HS-5 (cell line): Measurements from ENCODE around the gene NUBP2.
"Not testable (repeated sequence)": the region's sequence is repeated elsewhere in the genome, so short reads cannot be mapped to it uniquely, and the experiment has no call there.

Experiments used
- DNase-seq: peaks from one replicate; pipeline ENCODE4 v3.0.0-alpha.2; 2012; ENCODE audit warnings: low read depth

The NUBP2 gene

DNA sequence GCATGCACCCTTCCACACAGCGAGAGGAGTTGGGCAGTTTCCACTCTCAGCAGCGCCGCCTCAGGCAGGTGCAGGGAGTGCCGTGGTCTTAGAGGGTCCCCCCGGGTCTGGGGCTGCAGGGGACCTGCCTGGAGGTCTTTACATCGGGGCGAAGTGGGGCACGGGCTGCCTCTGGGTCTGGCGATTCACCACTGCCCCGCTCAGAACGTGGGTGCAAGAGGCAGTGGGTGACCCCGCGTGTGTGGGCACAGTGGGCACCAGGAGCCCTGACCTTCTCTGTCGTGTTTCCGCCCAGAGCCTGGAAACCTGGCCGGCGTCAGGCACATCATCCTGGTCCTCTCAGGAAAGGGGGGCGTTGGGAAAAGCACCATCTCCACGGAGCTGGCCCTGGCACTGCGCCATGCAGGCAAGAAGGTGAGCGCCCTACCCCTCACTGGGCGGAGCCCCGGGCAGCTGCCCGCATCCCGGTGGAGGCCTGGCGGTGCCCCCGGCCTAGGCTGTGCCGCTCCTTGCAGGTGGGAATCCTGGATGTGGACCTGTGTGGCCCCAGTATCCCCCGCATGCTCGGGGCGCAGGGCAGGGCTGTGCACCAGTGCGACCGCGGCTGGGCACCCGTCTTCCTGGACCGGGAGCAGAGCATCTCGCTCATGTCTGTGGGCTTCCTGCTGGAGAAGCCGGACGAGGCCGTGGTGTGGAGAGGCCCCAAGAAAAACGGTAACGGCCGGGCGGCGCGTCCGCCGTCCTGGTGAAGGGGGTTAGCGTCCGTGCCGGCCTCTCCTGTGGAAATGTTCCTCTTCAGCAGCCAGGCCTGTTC, 3.7 kb downstream of the NUBP2 start:
- DNase-seq, result no peak

DNA sequence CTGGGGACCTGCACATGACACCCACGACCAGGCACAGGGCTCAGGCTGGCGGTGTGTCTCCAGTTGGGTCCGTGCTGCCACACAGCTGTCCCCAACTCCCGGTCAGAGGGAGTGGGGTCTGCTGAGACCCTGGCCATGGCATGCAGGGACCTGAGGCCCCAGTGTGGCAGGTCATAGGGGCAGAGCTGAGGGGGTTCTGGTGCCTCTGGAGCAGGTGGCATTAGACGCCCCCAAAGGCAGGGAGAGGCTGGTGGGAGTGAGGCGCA, 4.2 kb downstream of the NUBP2 start:
- DNase-seq, result no peak

DNA sequence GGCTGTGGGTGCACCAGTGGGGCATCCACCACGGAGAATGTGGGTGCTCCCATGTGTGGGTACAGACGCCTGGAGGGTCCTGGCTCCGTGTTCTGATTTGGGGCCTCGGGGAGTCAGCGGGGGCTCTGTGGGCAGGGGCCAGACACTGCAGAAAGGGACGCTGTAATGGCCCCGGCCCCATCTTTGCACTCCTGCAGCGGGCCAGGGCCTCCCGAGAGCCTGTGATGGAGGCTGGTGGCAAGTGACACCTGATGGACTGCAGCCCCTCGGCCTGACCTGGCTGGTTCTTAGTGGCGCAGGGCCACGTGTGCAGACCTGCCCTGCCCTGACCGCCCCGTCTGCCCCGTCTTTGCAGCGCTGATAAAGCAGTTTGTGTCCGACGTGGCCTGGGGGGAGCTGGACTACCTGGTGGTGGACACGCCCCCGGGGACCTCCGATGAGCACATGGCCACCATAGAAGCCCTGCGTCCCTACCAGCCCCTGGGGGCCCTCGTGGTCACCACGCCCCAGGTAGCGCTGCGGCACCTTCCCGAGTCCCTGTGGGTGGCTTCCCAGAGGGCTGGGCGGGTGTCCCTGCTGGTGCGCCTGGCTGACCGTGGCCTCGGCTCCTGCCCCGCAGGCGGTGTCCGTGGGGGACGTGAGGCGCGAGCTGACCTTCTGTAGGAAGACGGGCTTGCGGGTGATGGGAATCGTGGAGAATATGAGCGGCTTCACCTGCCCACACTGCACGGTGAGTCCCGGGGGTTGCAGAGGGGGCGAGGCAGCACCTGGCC, 4.7 kb downstream of the NUBP2 start:
- DNase-seq, result no peak

- no peak for DNase-seq
These were observed 5.4 kb downstream of the NUBP2 start for GRCh38 chr16:1788095-1788707.

- no peak for DNase-seq
These were observed 5.9 kb downstream of the NUBP2 start for GRCh38 chr16:1788708-1789100.

- no peak for DNase-seq
These were observed 6.9 kb downstream of the NUBP2 start for GRCh38 chr16:1789643-1790045.

DNA sequence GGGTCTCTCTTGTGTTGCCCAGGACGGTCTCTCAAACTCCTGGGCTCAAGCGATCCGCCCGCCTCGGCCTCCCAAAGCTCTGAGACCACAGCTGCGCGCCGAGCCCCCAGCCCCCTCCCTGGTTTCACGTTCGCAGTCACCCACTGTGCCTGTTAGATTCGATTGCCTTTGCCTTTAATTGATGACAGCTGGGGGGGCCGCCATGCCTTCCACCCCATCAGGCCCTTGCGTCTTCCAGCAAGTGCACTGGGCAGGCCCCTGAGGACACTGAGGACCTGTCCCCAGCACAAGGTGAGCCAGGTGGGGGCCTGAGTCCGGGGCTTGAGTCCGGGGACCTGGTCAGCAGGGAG, 7.5 kb downstream of the NUBP2 start:
- DNase-seq, result no peak

DNA sequence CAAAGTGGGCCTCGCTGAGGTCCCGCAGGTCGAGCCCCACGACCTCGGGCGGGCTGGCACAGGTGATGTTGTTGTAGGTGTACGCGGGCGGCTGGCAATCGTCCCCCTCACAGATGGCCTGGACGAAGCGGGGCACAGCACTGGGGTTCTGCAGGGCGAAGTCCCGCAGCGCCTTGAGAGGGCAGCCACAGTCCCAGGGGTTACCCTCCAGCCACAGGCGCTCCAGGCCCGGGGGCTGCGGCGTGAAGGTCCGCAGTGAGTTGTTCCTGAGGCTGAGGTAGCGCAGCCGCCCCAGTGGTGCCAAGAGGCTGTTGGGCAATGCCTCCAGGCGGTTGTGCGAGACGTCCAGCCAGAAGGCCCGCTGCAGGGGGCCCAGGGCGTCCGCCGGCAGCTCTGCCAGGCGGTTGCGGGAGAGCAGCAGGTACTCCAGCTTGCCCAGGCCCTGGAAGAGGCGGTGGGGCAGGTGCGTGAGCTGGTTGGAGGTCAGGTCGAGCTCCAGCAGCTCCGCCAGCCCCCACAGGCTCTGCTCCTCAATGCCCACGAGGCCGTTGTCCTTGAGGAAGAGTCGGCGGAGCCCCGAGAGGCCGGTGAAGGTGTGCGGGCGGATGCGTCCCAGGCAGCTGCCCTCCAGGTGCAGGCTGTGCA, 8.0 kb downstream of the NUBP2 start:
- no peak for DNase-seq

DNA sequence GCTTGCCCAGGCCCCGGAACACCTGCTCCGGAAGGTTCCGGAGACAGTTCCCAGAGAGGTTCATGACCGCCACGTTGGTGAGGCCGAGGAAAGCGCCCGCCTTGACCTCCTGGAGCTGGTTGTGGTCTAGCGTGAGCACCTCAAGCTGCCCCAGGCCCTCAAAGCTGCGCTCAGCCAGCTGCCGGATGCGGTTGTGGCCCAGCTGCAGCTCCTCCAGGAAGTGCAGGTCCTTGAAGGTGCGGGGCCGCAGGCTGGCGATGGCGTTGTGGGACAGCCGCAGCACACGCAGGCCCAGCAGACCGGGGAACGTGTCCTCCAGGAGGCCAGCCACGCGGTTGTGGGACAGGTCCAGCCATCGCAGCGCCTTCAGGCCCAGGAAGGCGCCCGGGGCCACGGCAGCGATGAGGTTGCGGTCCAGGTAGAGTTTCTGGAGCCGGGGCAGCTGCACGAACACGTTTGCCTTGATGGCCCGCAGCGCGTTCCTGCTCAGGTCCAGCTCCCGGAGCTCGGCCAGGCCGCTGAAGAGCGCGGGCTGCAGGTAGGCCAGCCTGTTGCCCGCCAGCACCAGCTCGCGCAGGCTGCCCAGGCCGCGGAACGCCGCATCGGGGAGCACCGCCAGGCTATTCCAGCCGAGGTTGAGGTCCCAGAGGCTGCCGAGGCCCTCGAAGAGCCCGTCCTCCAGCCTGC, 8.6 kb downstream of the NUBP2 start:
- DNase-seq, result no peak

- no peak for DNase-seq
These were observed 9.4 kb downstream of the NUBP2 start for GRCh38 chr16:1791943-1792812.

- no peak for DNase-seq
These were observed 10.2 kb downstream of the NUBP2 start for GRCh38 chr16:1792836-1793577.

DNA sequence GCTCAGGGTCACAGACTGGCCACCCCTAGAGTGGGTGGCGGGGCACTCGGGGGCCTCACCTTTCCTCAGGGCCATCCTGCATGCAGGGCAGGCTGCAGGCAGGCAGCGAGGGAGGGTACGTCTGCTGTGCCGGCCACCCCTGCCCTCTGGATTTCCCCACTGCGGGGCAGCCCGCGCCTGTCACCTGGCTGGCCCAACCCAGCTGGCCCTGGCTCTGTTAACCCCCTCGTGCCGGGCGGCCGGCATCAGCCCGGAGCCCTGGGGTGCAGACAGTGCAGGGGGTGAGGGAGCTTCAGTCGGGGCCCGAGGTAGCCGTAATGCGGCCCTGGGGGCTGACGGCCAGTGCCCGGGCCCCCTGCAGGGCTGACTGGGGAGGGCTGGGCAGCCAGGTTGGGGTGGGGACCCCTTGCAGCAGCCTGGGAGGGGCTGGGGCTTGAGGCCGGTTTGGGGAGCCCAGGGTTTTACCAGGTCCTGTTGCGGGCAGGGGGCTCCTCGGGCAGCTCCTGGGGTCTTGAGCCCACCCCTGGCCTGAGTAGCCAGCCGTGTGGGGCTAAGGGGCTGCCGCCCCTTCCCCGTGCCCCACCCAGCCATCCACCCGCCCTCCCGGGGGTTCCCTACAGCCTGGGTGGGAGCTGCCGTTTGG, 10.9 kb downstream of the NUBP2 start, which contains the start of gene IGFALS:
TSS of gene IGFALS (minus strand) at position 128 of the 643 bp plus-strand sequence. CDS start at position 75, 53 bp downstream.
- no peak for DNase-seq

GRCh38 chr16:1794221-1794871, 11.6 kb downstream of the NUBP2 start:
- DNase-seq, result no peak

DNA sequence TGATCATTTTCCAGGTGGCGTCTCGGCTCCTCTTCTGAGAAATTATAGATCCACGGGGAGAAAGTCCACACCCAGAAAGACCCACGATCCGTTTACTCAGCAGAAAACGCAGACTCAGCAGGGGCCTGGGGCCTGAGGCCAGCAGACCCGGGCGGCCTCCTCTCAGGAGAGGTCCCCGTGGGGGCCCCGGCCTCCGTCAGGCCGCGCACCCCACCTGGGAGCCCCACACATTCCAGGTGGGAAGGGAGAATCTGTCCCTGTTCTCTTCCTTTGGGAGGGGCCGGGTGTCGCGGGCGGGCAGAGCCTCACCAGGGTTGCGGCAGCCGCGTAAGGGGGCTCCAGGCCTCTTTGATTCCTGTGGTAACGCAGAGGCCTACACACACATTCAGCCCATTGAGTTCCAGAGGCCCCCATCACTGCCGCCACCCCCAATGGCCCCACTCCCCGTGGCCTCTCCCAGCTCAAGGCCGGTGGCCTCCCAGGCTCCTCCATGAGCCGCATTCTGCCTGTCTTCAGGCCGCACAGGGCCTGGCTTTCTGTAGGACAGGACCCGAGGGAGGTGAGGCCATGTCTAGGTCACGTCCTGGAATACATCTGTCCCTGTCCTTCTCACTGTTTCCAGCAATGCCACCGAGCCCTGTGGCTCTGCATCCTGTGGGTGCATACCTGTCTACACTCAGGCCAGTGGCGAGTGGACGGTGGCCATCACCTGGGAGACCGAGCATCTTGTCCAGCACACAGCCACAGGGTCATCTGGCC, 12.3 kb downstream of the NUBP2 start:
- no peak for DNase-seq

DNA sequence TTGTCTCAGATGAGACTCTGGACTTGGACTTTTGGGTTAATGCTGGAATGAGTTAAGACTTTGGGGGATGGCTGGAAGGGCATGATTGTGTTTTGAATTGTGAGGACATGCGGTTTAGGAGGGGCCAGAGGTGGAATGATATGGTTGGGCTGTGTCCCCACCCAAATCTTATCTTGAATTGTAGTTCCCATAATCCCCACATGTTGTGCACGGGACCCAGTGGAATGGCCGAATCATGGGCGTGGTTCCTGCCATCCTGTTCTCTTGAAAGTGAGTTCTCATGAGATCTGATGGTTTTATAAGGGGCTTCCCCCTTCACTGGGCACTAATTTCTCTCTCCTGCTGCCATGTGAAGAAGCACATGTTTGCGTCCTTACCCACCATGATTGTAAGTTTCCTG, 16.5 kb downstream of the NUBP2 start:
- DNase-seq, result not testable (repeated sequence)

- no peak for DNase-seq
These were observed 17.9 kb downstream of the NUBP2 start for GRCh38 chr16:1800701-1801100.

DNA sequence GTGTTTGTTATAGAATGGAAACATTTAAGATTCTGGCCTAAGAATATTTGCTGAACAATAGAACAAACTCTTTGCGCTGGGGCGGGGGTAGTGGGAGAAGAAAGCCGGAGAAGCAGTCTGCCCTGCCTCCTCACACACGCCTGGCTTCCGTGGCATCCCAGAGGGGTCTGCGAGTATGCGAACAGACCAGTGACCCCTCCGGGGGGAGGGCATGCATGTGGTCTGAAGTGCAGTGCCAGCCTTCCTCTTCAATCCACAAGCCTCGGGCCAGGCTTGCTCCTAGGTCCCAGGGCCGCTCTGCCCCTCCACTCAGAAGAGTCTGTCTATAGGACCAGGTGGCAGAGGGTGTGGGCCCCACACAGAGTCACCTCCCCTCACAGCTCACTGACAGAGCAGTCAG, 24.9 kb downstream of the NUBP2 start:
- no peak for DNase-seq

GRCh38 chr16:1808691-1809090, 25.9 kb downstream of the NUBP2 start:
- DNase-seq, result no peak
